ENCODE data around the gene RHBDD2.
"Not testable (repeated sequence)": the region's sequence is repeated elsewhere in the genome, so short reads cannot be mapped to it uniquely, and the experiment has no call there.

Gene RHBDD2

DNA sequence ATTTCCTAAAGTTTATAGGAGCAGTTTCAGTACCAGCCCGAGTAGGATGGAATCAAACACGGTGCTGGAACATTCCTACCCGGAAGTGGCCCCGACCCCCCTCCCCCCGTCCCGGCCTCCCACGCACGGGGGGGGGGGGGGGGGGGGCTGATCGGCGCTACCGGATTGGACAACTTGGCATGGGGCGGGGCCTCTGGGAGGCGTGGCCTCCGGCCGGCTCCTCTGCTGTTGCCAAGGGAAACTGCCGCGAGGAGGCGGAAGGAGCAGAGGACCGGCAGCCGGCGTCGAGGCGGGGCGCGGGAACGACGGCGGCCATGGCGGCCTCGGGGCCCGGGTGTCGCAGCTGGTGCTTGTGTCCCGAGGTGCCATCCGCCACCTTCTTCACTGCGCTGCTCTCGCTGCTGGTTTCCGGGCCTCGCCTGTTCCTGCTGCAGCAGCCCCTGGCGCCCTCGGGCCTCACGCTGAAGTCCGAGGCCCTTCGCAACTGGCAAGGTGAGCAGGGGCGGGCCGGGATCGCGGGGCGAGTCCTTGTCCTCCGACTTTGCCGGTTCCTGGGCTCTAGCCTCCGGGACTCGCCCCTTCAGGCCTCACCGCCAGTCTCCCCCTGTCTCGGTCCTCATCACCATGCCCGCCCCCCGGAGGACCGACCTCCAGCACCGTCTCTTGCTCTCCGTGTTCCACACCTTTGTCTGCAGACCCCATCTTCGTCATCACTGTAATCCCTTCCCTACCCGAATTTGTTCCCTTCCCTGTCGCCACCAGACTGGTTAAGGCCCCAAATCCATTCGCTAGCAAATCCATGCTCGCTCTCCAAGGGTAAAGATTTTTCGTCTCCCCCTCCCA is at the start of gene RHBDD2:
Gene RHBDD2 (plus strand): TSS at position 266 of the 843 bp plus-strand sequence. CDS start 49 bp downstream, at position 315.
- peak within 1 kb of the TSS; percentile 84 for H3K4me3 ChIP-seq (ENCODE audit: low read depth, low read length)

DNA sequence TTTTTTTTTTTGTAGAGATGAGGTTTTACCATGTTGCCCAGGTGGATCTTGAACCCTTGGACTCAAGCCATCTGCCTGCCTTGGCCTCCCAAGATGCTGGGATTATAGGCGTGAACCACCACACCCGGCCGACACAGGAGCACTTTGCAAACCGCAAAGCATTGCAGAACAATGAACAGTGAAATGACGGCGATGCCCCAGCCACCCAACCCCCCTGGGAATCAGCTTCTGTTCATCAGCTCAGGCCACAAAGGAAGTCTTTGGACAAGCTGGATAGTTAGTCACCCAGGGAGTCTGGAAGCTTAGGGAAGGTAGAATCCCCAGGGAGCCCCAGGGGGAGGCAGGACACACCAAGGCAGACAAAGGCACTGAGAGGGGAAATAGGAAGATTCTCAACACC is 49.2 kb upstream of the RHBDD2 start:
- H3K4me3 ChIP-seq (ENCODE audit: low read depth, low read length), result not testable (repeated sequence)

DNA sequence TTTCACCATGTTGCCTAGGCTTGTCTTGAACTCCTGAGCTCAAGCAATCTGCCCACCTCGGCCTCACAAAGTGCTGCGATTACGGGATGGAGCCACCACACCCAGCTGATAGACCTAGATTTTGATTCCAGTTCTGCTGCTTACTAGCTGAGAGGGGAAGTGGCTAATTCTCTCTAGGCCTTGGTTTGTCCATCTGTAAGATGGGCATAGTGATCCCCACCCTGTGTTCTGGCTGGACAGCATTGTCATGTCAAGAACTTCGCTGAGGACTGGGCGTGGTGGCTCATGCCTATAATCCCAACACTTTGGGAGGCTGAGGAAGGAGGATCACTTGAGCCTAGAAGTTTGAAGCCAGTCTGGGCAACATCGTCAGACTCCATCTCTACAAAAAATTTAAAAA is 47.9 kb upstream of the RHBDD2 start:
- no peak overlapping the region for H3K4me3 ChIP-seq (ENCODE audit: low read depth, low read length)

DNA sequence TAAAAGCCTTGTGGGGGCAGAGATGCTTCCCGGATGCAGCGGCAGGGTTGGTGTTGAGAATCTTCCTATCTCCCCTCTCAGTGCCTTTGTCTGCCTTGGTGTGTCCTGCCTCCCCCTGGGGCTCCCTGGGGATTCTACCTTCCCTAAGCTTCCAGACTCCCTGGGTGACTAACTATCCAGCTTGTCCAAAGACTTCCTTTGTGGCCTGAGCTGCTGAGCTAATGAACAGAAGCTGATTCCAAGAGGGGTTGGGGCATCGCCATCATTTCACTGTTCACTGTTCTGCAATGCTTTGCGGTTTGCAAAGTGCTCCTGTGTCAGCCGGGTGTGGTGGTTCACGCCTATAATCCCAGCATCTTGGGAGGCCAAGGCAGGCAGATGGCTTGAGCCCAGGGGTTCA is 45.2 kb upstream of the RHBDD2 start:
- not testable (repeated sequence) for H3K4me3 ChIP-seq (ENCODE audit: low read depth, low read length)

DNA sequence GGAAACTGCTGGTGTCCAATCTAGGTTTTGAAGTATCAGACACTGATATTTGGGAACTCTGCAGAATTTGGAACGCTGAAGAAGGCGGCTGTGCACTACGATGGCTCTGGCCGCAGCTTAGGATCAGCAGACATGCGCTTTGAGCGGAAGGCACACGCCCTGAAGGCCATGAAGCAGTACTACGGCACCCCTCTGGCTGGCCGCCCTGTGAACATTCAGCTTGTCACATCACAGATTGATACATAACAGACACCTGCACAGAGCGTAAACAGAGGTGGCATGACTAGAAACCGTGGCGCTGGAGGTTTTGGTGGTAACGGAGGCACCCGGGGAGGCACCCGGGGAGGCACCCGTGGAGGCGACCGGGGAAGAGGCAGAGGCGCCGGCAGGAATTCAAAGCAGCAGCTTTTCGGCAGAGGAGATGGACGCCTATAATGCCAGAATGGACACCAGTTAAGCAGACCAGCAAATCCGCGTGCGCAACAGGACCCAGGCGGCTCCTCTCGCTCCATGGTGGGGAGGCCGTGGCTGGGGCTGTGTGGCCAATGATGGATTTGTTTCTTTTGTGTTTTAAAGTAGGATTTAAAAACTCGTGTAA is 43.0 kb upstream of the RHBDD2 start:
- H3K4me3 ChIP-seq (ENCODE audit: low read depth, low read length), result no peak overlapping the region

DNA sequence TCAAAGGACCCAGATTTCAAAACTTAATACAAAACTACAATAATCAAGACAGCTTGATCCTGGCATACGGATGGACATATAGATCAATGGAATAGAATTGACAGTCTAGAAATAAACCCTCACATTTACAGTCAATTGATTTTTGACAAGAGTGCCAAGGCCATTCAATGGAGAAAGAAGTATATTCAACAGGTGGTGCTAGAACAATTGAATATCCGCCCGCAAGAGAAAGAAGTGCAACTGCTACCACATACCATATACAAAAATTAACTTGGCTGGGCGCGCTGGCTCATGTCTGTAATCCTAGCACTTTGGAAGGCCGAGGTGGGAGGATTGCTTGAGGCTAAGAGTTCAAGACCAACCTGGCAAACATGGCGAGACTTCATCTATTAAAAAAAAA is 42.0 kb upstream of the RHBDD2 start:
- no peak overlapping the region for H3K4me3 ChIP-seq (ENCODE audit: low read depth, low read length)

DNA sequence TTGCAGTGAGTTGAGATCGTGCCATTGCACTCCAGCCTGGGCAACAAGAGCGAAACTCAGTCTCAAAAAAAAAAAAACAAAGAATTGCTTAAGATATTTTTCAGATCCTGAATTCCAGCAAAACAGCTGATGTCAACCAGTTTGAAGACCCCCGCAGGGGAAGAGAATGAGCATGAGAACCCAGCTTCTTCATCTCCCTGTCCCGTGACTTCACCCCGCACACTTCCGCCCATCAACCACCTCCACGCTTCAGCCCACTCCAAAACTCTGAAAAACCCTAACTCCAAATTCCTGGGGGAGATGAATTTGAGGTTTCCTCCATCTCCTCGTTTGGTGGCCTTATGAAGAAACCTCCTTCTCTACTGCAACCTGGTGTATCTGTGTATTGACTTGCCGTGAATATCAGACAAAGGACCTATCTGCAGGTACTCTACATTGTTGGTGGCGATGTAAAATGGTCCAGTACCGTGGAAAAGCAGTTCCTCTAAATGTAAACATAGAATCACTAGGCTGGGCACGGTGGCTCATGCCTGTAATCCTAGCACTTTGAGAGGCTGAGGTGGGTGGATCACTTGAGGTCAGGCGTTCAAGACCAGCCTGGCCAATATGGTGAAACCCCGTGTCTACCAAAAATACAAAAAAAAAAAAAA is 40.4 kb upstream of the RHBDD2 start:
- H3K4me3 ChIP-seq (ENCODE audit: low read depth, low read length), result not testable (repeated sequence)

DNA sequence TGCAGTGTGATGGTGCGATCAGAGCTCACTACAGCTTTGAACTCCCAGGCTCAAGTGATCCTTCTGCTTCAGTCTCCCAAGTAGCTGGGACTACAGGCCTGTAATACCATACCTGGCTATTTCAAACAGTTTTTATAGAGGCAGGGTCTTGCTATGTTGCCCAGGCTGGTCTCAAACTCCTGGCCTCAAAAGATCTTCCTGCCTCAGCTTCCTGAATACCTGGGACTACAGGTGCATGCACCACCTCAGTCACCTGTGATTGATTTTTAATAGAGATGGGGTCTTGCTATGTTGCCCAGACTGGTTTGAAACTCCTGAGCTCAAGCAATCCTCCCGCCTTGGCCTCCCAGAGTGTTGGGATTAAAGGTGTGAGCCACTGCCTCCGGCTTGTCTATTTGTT is 38.8 kb upstream of the RHBDD2 start:
- H3K4me3 ChIP-seq (ENCODE audit: low read depth, low read length), result no peak overlapping the region

DNA sequence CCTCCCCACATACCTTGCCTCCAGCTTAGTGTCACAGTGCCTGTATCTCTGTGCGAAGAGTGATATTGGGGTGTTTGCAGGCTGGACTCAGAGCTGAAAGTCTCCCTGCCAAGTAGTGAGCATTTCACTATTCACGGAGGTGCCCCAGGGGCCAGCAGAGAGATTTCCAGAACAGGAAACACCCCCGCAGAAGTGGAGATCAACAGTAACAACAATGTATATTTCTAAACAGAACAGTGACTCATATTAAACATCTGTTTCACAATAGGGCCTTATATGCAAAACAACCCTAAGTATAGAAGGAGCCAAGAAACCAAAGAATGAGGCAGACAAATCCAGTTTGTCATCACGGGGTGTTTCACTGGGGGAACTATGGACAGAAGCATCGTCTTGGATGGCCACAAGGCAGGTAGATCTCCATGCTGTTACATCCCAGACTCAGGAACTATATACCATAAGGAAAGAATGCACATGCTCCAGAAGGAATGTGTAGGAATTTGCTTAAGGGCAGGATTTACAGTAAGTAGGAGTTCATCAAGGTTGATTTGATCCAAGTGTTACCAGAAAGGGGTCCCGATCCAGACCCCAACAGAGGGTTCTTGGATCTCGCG is 35.9 kb upstream of the RHBDD2 start:
- no peak overlapping the region for H3K4me3 ChIP-seq (ENCODE audit: low read depth, low read length)

DNA sequence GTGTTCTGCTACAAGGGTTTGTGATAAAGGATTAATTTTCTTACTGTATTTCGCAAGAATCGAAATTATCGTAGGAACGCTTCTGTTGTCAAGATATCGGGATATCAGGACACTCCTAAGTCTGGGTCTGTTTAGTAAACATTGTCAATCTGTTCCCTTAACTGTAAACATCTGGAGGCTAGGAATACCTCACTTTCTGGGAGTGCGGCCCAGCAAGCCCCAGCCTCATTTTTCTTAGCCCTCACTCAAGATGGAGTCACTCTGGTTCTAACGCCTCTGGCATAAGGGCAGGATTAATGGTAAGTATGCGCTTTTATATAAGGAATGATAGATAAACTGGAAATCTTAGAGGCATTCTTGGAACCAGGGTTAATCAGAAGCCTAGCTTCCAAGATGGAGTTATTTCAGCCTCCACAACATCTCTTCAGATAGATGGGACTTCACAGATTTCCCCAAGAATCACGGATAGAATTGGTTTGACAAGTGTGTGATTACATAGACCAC is 35.2 kb upstream of the RHBDD2 start:
- H3K4me3 ChIP-seq (ENCODE audit: low read depth, low read length), result no peak overlapping the region

DNA sequence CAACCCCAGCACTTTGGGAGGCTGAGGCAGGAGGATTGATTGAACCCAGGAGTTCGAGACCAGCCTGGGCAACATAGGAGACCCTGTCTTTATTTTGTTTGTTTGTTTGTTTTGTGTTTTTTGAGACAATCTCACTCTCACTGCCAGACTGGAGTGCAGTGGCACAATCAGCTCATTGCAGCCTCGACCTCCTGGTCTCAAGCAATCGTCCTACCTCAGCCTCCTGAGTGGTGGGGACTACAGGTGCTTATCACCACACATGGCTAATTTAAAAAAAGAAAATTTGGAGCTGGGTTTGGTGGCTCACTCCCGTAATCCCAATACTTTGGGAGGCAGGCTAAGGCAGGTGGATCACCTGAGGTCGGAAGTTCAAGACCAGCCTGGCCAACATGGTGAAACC is 34.7 kb upstream of the RHBDD2 start:
- H3K4me3 ChIP-seq (ENCODE audit: low read depth, low read length), result no peak overlapping the region

DNA sequence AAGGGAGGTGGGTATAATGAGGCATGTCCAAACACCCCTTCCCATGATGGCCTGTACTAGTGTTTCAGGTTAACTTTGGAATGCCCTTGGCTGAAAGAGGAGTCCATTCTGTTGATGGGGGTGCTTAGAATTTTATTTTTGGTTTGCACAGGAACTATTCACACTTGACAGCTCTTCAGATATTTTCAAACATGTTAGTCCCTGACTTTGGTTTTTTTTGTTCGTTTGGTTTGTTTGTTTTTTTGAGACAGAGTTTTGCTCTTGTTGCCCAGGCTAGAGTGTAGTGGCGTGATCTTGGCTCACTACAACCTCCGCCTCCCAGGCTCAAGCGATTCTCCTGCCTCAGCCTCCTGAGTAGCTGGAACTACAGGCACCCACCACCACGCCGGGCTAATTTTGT is 33.7 kb upstream of the RHBDD2 start:
- H3K4me3 ChIP-seq (ENCODE audit: low read depth, low read length), result not testable (repeated sequence)

DNA sequence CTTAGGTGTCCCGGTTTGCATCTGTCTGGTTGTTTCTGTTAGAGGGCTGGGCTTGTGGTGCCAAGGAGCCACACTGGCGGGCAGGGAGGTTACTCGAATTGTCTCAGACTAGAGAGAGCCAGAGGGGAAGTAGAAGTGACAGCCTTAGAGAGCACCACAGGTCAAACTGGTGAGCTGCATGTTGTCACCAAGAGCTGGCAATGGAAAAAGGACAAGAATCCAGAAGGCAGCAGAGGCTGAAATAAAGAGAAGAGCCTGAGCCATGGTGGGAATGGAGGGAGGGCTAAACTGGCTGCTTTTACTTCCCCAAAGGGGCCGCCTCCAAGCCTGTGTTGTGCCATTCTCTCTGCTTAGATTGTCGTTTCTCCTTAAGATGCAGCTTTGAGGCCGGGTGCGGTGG is 31.1 kb upstream of the RHBDD2 start:
- no peak overlapping the region for H3K4me3 ChIP-seq (ENCODE audit: low read depth, low read length)

DNA sequence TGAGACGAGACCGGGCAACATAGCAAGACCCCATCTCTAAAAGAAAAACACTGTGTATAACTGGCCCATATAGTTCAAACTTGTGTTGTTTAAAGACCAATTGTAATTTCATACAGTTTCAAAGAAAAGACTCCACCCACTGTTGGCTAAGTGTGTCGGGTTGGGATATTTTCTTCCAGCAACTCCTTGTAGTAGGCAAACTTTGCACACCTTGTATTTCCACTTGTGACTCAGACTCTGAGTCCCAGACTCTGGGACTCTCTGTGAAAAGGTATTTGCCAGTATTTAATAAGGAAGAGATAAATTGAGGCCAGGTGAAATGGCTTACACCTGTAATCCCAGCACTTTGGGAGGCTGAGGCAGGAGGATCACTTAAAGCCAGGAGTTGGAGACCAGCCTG is 29.3 kb upstream of the RHBDD2 start:
- no peak overlapping the region for H3K4me3 ChIP-seq (ENCODE audit: low read depth, low read length)

DNA sequence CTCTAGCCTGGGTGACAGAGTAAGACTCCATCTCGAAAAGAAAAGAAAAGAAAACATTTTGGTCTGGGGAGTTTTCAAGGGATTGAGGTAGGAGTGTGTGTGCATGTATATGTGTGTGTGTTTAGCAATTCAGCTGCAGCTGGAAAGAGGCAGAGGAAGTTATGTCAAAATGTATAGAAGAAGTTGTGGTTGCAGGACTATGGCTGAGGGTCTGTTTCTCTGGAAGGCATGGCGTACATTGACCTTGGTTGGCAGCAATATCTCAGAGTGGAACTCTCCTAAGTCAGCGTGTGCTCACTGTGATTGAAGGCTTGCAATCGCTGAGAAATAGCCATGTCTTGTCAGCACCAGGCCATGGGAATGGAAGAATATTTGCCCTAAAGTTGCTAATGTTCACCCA is 28.6 kb upstream of the RHBDD2 start:
- no peak overlapping the region for H3K4me3 ChIP-seq (ENCODE audit: low read depth, low read length)

DNA sequence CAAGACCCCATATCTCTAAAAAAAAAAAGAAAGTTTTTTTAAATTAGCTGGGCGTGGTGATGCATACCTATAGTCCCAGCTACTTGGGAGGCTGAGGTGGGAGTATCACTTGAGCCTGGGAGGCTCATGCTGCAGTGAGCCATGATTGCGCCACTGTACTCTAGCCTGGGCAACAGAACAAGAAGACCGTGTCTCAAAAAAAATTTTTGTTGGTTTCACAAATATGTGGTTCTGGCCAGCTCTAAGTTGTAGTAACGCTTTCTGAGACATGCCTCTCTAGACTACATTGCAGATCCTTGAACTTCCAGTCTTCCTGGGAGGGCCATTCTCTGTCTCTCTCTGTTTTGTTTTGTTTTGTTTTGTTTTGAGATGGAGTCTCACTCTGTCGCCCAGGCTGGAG is 24.6 kb upstream of the RHBDD2 start:
- no peak overlapping the region for H3K4me3 ChIP-seq (ENCODE audit: low read depth, low read length)

DNA sequence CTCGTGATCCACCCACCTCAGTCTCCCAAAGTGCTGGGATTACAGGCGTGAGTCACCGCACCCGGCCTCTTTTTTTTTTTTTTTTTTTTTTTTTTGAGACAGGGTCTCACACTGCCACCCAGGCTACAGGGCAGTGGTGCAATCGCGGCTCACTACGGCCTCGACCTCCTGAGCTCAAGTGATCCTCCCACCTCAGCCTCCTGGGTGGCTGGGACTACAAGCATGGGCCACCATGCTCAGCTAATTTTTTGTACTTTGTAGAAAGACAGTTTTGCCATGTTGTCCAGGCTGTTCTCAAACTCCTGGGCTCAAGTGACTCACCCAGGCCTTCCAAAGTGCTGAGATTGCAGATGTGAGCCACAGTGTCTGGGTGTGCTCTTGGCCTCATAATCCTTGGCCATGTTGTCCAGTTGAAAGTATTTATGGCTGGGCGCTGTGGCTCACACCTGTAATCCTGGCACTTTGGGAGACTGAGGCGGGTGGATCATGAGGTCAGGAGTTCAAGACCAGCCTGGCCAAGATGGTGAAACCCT is 24.0 kb upstream of the RHBDD2 start:
- not testable (repeated sequence) for H3K4me3 ChIP-seq (ENCODE audit: low read depth, low read length)

DNA sequence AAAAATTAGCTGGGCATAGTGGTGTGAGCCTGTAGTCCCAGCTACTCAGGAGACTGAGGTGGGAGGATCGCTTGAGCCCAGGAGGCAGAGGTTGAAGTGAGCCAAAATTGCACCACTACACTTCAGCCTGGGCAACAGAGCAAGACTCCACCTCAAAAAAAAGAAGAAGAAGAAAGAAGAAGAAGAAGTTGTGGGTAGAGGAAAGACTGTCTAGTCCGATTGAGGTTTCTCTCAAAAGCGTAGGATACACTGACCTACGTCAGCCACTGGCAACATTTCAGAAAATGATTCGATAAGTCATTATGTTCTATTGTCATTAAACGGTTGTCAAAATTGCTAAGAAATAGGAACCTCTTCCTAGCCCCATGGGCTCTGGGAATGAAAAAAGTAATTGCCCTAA is 22.3 kb upstream of the RHBDD2 start:
- no peak overlapping the region for H3K4me3 ChIP-seq (ENCODE audit: low read depth, low read length)

DNA sequence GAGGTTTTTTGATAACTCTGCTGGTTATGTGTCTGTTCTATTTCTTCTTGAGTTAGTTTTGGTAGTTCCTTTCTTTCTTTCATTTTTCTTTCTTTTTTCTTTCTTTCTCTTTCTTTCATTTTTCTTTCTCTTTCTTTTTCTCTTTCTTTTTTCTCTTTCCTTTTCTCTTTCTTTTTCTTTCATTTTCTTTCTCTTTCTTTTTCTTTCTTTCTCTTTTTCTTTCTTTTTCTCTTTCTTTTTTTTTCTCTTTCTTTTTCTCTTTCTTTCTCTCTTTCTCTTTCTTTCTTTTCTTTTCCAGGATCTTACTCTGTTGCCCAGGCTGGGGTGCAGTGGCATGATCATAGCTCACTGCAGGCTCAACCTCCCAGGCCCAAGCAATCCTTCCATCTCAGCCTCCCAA is 20.4 kb upstream of the RHBDD2 start:
- H3K4me3 ChIP-seq (ENCODE audit: low read depth, low read length), result no peak overlapping the region

DNA sequence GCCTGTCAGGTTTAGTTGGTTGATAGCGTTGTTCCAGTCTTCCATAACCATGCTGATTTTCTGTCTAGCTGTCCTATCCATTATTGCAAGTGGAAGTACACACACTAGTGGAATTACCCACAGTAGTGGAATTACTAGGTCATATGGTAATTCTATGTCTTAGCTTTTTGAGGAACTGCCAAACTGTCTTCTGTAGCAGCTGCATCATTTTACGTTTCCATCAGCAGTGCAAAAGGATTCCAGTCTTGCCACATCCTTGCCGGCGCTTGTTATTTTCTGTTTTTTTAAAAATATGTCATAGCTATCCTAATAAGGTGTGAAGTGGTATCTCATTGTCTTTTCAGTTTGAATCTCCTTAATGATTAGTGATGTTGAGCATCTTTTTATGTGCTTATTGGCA is 17.2 kb upstream of the RHBDD2 start:
- no peak overlapping the region for H3K4me3 ChIP-seq (ENCODE audit: low read depth, low read length)

DNA sequence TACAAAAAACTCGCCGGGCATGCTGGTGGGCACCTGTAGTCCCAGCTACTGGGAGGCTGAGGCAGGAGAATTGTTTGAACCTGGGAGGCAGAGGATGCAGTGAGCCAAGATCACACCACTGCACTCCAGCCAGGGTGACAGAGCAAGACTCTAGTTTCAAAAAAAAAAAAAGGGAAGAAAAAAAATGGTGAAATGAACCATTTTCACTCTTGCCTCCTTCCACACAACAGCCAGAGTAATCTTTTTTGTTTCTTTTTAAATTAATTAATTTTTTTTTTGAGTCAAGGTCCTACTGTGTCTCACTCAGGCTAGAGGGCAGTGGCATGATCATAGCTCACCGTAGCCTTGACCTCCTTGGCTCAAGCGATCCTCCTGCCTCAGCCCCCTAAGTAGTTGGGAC is 14.6 kb upstream of the RHBDD2 start:
- not testable (repeated sequence) for H3K4me3 ChIP-seq (ENCODE audit: low read depth, low read length)

Measured in iPS-11a (cell line).